HG03432 (cell line): ENCODE data around the gene ZBTB34.

ENCODE experiments used
- ATAC-seq: cut with Tn5 transposase; IDR thresholded peaks from one replicate; pipeline ENCODE4 v1.9.1; 2021; ENCODE audit warnings: mild to moderate bottlenecking, moderate library complexity; ENCODE audit not compliant: unreplicated experiment

Gene ZBTB34

GRCh38 chr9:126875756-126876510 is 15.5 kb downstream of the ZBTB34 start:
- ATAC-seq = no peak

- no peak for ATAC-seq
Measured at GRCh38 chr9:126876531-126876930, 16.1 kb downstream of the ZBTB34 start.

- no peak for ATAC-seq
Measured at GRCh38 chr9:126877418-126877817, 17.0 kb downstream of the ZBTB34 start.

- ATAC-seq = no peak
Measured at GRCh38 chr9:126879288-126879687, 18.8 kb downstream of the ZBTB34 start.

GRCh38 chr9:126880226-126880946 is 19.9 kb downstream of the ZBTB34 start:
- no peak for ATAC-seq

- no peak for ATAC-seq
Measured at GRCh38 chr9:126880947-126881332, 20.5 kb downstream of the ZBTB34 start.

- no peak for ATAC-seq
Measured at GRCh38 chr9:126882746-126883145, 22.3 kb downstream of the ZBTB34 start.

- no peak for ATAC-seq
Measured at GRCh38 chr9:126883636-126884035, 23.2 kb downstream of the ZBTB34 start.

GRCh38 chr9:126885131-126885641 is 24.7 kb downstream of the ZBTB34 start:
- no peak for ATAC-seq

GRCh38 chr9:126886034-126886822 is 25.8 kb downstream of the ZBTB34 start:
- ATAC-seq = no peak

- no peak for ATAC-seq
Measured at GRCh38 chr9:126886897-126887296, 26.5 kb downstream of the ZBTB34 start.

- ATAC-seq = no peak
Measured at GRCh38 chr9:126891676-126892075, 31.2 kb downstream of the ZBTB34 start.

GRCh38 chr9:126893079-126893478 is 32.6 kb downstream of the ZBTB34 start:
- no peak for ATAC-seq

GRCh38 chr9:126894052-126894603 is 33.7 kb downstream of the ZBTB34 start:
- no peak for ATAC-seq

- ATAC-seq = no peak
Measured at GRCh38 chr9:126902210-126902609, 41.8 kb downstream of the ZBTB34 start.

GRCh38 chr9:126904586-126904985 is 44.1 kb downstream of the ZBTB34 start:
- ATAC-seq = no peak

GRCh38 chr9:126906091-126906490 is 45.7 kb downstream of the ZBTB34 start:
- ATAC-seq = no peak

GRCh38 chr9:126907058-126907457 is 46.6 kb downstream of the ZBTB34 start:
- ATAC-seq = no peak

- peak; percentile 97 for ATAC-seq
Measured at GRCh38 chr9:126914458-126915280, 54.2 kb downstream of the ZBTB34 start, which contains the start of gene RALGPS1. TSS of gene RALGPS1 (plus strand) at chr9:126914782. CDS start at chr9:126962290, 47,508 bp downstream.

- ATAC-seq = peak; percentile 8
Measured at GRCh38 chr9:126915281-126915816, 54.9 kb downstream of the ZBTB34 start.
